Subcutaneous adipose tissue (tissue), 4 donors: ENCODE measurements around the gene METTL13. TPM values are rescaled to one million over a fixed set of nuclear protein-coding genes. Genes with fewer than 3 reads are reported as not detected.

Experiments used
- total RNA-seq, 4 donors: library from RNA; depleted of rRNA; stranded (reverse); fragments of >200 nt; gene quantifications; one replicate each; pipeline ENCODE4 v1.1.0, GENCODE V29; 2016
- TF ChIP-seq, protein P1 (sequence below): fragments of 450-650 bp; IDR thresholded peaks from one replicate; pipeline ENCODE4 v1.5.1; 2016; ENCODE audit warnings: low read depth, mild to moderate bottlenecking, control low read depth, antibody characterized with exemption, moderate library complexity

Gene METTL13
- total RNA-seq, 4 donors from 2014 or later, result 15.0 to 26.9 (median 22.0) TPM

DNA sequence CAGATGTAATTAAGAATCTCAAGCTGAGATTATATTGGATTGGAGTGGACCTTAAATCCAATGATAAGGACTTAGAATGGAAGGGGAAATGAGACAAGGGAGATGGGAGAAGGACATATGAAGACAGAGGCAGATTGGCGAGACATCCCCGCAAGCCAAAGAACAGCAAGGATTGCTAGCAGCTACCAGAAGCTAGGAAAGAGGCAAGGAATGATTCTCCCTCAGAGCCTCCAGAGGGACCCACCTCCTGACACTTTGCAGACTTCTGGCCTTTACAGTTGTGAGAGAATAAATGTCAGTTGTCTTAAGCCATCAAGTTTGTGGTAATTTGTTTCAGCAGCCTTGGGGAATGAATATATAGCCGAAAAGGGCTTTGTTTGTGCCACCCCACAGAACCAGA lies 20.7 kb downstream of the METTL13 start:
- TF ChIP-seq, protein P1, sequence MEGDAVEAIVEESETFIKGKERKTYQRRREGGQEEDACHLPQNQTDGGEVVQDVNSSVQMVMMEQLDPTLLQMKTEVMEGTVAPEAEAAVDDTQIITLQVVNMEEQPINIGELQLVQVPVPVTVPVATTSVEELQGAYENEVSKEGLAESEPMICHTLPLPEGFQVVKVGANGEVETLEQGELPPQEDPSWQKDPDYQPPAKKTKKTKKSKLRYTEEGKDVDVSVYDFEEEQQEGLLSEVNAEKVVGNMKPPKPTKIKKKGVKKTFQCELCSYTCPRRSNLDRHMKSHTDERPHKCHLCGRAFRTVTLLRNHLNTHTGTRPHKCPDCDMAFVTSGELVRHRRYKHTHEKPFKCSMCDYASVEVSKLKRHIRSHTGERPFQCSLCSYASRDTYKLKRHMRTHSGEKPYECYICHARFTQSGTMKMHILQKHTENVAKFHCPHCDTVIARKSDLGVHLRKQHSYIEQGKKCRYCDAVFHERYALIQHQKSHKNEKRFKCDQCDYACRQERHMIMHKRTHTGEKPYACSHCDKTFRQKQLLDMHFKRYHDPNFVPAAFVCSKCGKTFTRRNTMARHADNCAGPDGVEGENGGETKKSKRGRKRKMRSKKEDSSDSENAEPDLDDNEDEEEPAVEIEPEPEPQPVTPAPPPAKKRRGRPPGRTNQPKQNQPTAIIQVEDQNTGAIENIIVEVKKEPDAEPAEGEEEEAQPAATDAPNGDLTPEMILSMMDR, result no peak

DNA sequence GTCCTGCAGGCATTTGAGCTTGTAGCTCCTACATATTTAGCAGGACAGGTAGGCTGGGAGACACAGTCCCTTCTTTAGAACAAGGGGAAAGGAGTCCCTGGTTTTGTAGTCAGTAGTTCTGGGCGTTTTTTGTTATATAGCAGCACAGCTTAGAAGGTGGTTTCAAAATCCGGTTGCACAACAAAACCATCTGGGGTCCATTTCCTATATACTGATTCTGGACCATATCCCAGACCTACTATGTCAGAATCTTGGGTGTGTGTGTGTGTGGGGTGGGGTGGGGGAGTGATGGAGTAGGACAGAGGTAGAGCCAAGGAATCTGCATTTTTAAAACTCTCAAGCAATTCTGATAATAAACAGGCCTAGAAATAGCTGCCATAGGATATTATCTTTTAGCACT lies 21.6 kb downstream of the METTL13 start:
- TF ChIP-seq, protein P1, result no peak

DNA sequence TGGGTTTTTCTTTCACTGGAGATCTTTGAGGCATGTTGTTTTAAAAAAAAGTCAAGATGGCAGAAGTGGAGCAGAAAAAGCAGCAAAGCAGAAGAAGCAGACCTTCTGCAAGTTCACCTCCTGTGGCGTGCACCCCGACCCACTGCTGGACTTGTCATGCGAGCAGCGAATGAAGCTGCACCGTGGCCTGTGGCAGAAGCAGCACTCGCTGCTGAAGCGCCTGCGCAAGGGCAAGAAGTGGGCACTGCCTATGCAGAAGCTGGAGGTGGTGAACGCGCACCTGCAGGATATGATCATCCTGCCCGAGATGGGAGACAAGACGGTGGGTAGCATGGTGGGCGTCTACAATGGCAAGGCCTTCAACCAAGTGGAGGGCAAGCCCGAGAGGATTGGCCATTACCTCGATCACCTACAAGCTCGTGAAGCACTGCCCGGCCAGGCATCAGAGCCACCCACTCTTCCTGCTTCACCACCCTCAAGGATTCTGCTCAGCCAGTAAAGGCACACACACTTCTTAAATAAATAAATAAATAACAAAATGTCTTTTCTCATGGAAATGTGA lies 22.1 kb downstream of the METTL13 start:
- TF ChIP-seq, protein P1, result no peak

DNA sequence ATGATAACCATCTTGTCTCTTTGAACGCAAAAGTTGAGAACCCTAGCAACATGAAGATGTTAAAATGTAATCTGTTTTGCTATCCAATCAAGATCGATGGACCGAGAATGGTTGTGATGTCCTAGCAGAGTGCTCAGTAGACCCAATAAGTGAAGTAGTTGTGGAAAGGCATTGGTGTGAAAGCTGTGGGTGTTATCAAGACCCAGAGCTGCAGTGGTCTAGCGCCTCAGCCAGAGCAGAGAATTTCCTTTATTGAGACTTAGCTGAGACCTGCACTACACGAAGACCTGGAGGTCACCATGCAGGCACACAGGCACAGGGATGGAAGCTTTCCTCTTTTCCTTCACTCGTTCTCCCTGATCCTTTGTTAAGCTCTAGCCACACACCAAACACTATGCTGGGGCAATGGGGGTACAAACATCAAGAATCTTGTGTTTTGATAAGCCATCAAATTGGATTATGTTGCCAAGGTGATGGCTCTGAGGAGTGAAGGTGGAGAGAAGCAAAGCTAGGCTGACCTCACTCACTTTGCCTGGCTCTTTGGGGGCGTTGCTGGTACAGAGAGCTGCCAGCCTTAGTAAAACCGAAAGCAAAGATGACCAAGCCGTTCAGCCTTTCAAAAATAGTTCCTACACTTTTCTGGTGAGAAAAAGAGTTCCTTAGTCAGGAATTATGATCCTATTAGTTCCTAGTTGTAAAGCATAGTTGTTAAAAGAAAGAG lies 24.1 kb downstream of the METTL13 start:
- TF ChIP-seq, protein P1, result no peak

DNA sequence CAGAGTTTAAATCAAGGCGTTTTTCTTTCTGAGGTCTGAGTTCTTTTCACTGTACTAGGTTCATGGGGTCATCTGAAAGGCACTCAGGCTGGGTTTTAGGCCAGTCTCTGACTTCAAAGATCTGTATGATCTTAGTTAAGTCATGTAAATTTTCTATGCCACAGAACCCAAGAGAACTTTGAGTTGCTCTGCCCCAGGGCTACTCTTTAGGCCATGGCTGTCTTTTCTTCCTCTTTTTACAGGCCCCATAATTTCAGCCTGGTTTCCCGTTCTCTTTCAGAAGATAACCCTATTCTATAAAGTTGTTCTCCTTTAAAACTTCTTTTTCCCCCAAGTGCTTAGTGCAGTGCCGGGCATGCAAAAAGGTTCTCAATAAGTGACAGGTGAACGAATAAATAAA lies 26.1 kb downstream of the METTL13 start:
- TF ChIP-seq, protein P1, result no peak

DNA sequence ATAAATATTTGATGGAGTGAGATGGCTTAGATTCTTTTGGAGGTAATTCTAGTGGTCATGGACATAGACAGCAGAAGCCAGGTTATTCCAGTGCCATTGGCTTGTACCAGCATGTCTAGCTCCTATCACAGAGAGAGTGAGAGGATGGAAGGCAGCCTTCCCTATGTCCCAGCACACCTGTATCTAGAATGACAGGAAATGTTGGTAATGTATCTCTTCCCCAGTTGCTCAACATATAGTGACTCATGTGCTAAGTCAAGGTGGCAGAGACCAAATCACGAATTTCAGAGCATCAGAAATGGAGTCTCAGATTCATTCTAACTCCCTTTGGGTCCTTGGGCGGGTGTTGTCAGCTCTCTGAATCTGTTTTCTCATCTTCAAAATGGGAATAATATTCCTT lies 28.4 kb downstream of the METTL13 start:
- TF ChIP-seq, protein P1, result no peak

DNA sequence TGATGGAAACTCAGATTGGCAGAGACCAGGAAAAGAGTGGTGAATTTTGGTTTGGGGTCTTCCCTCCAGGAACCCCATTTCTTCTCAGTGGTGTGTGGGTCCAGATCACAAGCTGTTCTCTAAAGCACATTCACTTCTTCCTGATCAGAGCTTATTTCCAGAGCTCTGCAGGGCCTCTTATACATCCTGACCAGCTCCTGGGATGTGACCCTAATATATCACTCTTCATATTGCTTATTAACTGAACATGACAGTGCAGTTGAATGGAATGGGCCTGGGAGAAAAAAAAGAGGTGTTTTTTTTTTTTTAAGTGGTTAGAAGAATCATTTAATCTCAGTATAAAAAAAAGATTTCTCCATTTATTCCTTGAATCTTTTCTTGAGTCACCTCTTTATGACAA lies 30.2 kb downstream of the METTL13 start:
- TF ChIP-seq, protein P1, result no peak
